Sigmoid colon (tissue), 7 donors: ENCODE measurements around the gene METRN. TPM values are rescaled to one million over a fixed set of nuclear protein-coding genes. Genes with fewer than 3 reads are reported as not detected.

Experiments
- DNase-seq: peaks from one replicate; pipeline ENCODE4 v3.0.0-alpha.2; 2019
- H3K27ac ChIP-seq, 4 donors: fragments of 200-600 bp; sonication (generic); one replicate each; pipeline ENCODE4 v1.5.1; 2016 to 2019; ENCODE audit warnings: mild to moderate bottlenecking in 1 of 4
- H3K27me3 ChIP-seq, 3 donors: fragments of 200-600 bp; sonication (generic); one replicate each; pipeline ENCODE4 v1.5.1; 2019; ENCODE audit warnings: mild to moderate bottlenecking in 1 of 3
- H3K36me3 ChIP-seq, 4 donors: fragments of 200-600 bp; sonication (generic); one replicate each; pipeline ENCODE4 v1.5.1; 2016 to 2019
- H3K4me1 ChIP-seq, 4 donors: fragments of 200-600 bp; sonication (generic); one replicate each; pipeline ENCODE4 v1.5.1; 2017 to 2019
- H3K4me3 ChIP-seq, 4 donors: fragments of 200-600 bp; sonication (generic); one replicate each; pipeline ENCODE4 v1.5.1; 2017 to 2019; ENCODE audit warnings: mild to moderate bottlenecking in 2 of 4, moderate library complexity in 1 of 4
- H3K9me3 ChIP-seq, 4 donors: fragments of 200-600 bp in 3 of 4; sonication (generic) in 3 of 4; one replicate each; pipeline versions ENCODE4 v1.5.1 to v1.6.1; 2013 to 2019
- EP300 ChIP-seq, 4 donors: sonication (generic); formaldehyde crosslinking; IDR thresholded peaks; one replicate each; pipeline ENCODE4 v1.6.1; 2017; ENCODE audit warnings: antibody characterized with exemption in 4 of 4
- POLR2A ChIP-seq, 2 donors: fragments of 450-650 bp; IDR thresholded peaks; one replicate each; pipeline ENCODE4 v1.6.1; 2016; ENCODE audit warnings: antibody characterized with exemption in 2 of 2, mild to moderate bottlenecking in 2 of 2, moderate library complexity in 2 of 2
- POLR2AphosphoS5 ChIP-seq, 4 donors: sonication (generic); formaldehyde crosslinking; IDR thresholded peaks; one replicate each; pipeline ENCODE4 v1.6.1; 2017; ENCODE audit warnings: antibody characterized with exemption in 4 of 4
- WGBS, 2 donors: extraction: QIAGEN DNeasy Blood & Tissue Kit; methylation state at CpG; one replicate each; pipeline ENCODE4 v1.1.7; 2013; 5-methylcytosine and 5-hydroxymethylcytosine counted together
- intact Hi-C: fragments of 100-400 bp; cut with DNase I; formaldehyde crosslinking; loops from one replicate; pipeline ENCODE4 v1.15.1; 2023
- polyA plus RNA-seq, 3 donors: library from polyadenylated mRNA; stranded (reverse); fragments of 200-250 nt; gene quantifications; one replicate each; pipeline ENCODE4 v1.2.3, GENCODE V29; 2013
- total RNA-seq, 4 donors: library from RNA; depleted of rRNA; stranded (reverse); fragments of >200 nt; gene quantifications; one replicate each; pipeline ENCODE4 v1.1.0, GENCODE V29; 2016
- TF ChIP-seq, protein P1 (sequence below), 4 experiments: fragments of 450-650 bp in 3 of 4; fragments of 200-600 bp in 1 of 4; IDR thresholded peaks; one replicate each; pipeline ENCODE4 v1.5.1; 2016 to 2019; ENCODE audit warnings: antibody characterized with exemption in 4 of 4, mild to moderate bottlenecking in 3 of 4, moderate library complexity in 2 of 4
- donor health status: healthy with polysubstance abuse.
- donor health status: Bipolar disorder and iron deficiency.
- donor health status: healthy.

METRN gene
- total and polyA plus RNA-seq, 7 donors = 16.5 to 49.9 (median 31.8) TPM

DNA sequence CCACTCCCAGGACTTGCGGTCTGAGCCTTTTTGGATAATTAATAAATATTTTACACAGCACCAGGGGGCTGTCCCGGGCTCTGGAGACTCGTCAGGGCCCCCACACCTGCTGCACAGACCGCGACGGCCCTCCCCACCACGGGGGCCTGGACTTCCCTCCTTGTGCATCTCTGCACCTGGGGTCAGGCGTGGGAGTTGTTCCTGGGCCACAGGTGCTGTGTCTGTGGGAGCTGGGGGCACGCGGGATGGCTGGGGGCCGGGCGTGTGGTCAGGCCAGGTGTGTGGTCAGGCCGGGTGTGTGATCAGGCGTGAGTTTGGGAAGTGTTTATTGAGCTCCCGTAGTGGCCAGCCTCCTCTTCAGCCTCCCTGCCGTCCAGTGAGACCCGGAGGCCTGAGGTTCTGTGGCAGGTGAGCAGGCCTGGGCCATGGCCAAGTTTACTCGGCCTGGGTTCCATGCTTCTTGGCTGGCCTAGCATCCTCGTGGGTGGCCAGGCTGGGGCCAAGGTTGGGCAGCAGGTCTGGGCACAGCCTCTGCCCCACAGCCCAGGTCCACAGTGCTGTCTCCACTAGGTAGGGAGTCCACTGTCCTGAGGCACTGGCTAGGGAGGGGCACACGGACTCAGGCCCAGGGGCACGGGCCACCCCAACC is 36.6 kb upstream of the METRN start:
- Histone ChIP-seq H3K27ac (peak overlapping the region in 1 of 4 donors; percentile 99), H3K9me3 (no peaks in the 10 kb centered on the region), H3K4me3 (no peak overlapping the region), H3K4me1 (peaks cover 0 to 58% (median 48%) of the 10 kb centered on the region in 4 donors), H3K36me3 (peaks cover 14 to 27% (median 18%) of the 10 kb centered on the region in 4 donors), H3K27me3 (no peaks in the 10 kb centered on the region)
- 76 to 79% methylated on average over 21 of the region's 21 CpGs for WGBS, 2 donors
- DNase-seq = no peak
- TF ChIP-seq POLR2AphosphoS5 (IDR thresholded peaks at IDR 0.05) (no peak), EP300 (IDR thresholded peaks at IDR 0.05) (no peak), POLR2A (IDR thresholded peaks at IDR 0.05) (no peak)
- TF ChIP-seq, protein P1, sequence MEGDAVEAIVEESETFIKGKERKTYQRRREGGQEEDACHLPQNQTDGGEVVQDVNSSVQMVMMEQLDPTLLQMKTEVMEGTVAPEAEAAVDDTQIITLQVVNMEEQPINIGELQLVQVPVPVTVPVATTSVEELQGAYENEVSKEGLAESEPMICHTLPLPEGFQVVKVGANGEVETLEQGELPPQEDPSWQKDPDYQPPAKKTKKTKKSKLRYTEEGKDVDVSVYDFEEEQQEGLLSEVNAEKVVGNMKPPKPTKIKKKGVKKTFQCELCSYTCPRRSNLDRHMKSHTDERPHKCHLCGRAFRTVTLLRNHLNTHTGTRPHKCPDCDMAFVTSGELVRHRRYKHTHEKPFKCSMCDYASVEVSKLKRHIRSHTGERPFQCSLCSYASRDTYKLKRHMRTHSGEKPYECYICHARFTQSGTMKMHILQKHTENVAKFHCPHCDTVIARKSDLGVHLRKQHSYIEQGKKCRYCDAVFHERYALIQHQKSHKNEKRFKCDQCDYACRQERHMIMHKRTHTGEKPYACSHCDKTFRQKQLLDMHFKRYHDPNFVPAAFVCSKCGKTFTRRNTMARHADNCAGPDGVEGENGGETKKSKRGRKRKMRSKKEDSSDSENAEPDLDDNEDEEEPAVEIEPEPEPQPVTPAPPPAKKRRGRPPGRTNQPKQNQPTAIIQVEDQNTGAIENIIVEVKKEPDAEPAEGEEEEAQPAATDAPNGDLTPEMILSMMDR (IDR thresholded peaks at IDR 0.05) = no peak
- intact Hi-C loops = no loop called here

GRCh38 chr16:678858-679813 is 35.8 kb upstream of the METRN start:
- no peaks in the 10 kb centered on the region for H3K9me3 ChIP-seq
- peak overlapping the region; percentile 94 to 99 (median 96) for H3K27ac ChIP-seq
- TF ChIP-seq POLR2A (IDR thresholded peaks at IDR 0.05) = no peak
- TF ChIP-seq, protein P1 (IDR thresholded peaks at IDR 0.05) = no peak
- no peak for TF ChIP-seq EP300 (IDR thresholded peaks at IDR 0.05)
- no peak for TF ChIP-seq POLR2AphosphoS5 (IDR thresholded peaks at IDR 0.05)
- peaks cover 14 to 19% (median 17%) of the 10 kb centered on the region in 4 donors for H3K36me3 ChIP-seq
- peak; percentile 90 for DNase-seq
- 25 to 27% methylated on average over 51 to 52 of the region's 52 CpGs for WGBS, 2 donors
- peaks cover 0 to 64% (median 55%) of the 10 kb centered on the region in 4 donors for H3K4me1 ChIP-seq
- intact Hi-C loops = no loop called here
- no peaks in the 10 kb centered on the region for H3K27me3 ChIP-seq
- peak overlapping the region; percentile 17 to 95 (median 86) for H3K4me3 ChIP-seq

DNA sequence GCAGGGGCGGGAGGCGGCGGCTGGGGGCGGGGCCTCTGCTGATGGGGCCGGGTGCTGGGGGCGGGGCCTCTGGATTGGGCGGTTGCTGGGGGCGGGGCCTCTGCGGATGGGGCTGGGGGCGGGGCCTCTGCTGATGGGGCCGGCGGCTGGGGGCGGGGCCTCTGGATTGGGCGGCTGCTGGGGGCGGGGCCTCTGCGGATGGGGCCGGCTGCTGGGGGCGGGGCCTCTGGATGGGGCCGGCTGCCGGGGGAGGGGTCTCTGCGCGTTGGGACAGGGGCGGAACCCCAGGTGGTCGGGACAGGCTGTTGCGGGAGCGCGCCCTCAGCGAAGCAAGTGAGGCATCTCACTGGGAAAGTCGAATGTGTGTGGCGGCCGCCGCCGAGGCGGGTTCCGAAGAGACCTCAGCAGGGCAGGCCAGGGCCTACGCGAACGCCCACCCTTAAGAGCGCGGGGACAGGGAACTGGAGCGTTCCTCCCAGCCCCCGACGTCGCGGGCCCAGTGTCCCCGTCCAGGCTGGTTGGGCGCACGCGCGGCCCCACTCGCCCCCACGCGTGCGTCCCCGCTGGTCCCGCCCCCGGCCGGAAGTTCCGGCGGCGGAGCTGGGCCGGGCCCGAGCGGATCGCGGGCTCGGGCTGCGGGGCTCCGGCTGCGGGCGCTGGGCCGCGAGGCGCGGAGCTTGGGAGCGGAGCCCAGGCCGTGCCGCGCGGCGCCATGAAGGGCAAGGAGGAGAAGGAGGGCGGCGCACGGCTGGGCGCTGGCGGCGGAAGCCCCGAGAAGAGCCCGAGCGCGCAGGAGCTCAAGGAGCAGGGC is 34.9 kb upstream of the METRN start, which contains the start of gene STUB1:
STUB1 (plus strand) TSS at position 597 of the 811 bp plus-strand sequence; CDS start at position 713, 116 bp downstream.
- H3K4me3 ChIP-seq = peak within 1 kb of the TSS; percentile 72 to 95 (median 86)
- TF ChIP-seq, protein P1 (IDR thresholded peaks at IDR 0.05) = no peak
- TF ChIP-seq POLR2AphosphoS5 (IDR thresholded peaks at IDR 0.05) = peak in 3 of 4 donors; percentile 19 to 70 (median 68)
- no peaks in the 10 kb centered on the region for H3K27me3 ChIP-seq
- no peaks in the 10 kb centered on the region for H3K9me3 ChIP-seq
- H3K27ac ChIP-seq = peak within 1 kb of the TSS; percentile 94 to 99 (median 96)
- 1 to 2% methylated on average over 91 of the region's 91 CpGs for WGBS, 2 donors
- H3K36me3 ChIP-seq = peaks cover 14 to 19% (median 17%) of the 10 kb centered on the region in 4 donors
- peak; percentile 95 for DNase-seq
- intact Hi-C loops = loop anchor here (1.0 to 10.0 kb wide), 2 partner anchors 91 to 1095 kb away; partner anchors contain the start of genes EME2, MRPS34 and NME3
- peaks cover 0 to 66% (median 56%) of the 10 kb centered on the region in 4 donors for H3K4me1 ChIP-seq

GRCh38 chr16:680625-680945 is 34.3 kb upstream of the METRN start:
- Histone ChIP-seq H3K36me3 (peaks cover 14 to 22% (median 17%) of the 10 kb centered on the region in 4 donors), H3K27ac (peak overlapping the region; percentile 94 to 99 (median 96)), H3K9me3 (no peaks in the 10 kb centered on the region), H3K27me3 (no peaks in the 10 kb centered on the region), H3K4me3 (peak overlapping the region; percentile 72 to 95 (median 86)), H3K4me1 (peaks cover 0 to 66% (median 57%) of the 10 kb centered on the region in 4 donors)
- TF ChIP-seq, protein P1 (IDR thresholded peaks at IDR 0.05) = no peak
- TF ChIP-seq POLR2AphosphoS5 (IDR thresholded peaks at IDR 0.05) (no peak), POLR2A (IDR thresholded peaks at IDR 0.05) (no peak), EP300 (IDR thresholded peaks at IDR 0.05) (no peak)
- DNase-seq = no peak
- intact Hi-C loops = loop anchor here (1.0 to 10.0 kb wide), 2 partner anchors 91 to 1094 kb away; partner anchors contain the start of genes EME2, MRPS34 and NME3
- 0 to 1% methylated on average over 38 of the region's 38 CpGs for WGBS, 2 donors
